Measurements from ENCODE around the gene RXYLT1.

The RXYLT1 gene

GRCh38 chr12:63795032-63795687 lies 15.5 kb downstream of the RXYLT1 start:
- no peak overlapping the region for H3K9ac ChIP-seq (ENCODE audit: low read length in 5 of 5)
- H3K36me3 ChIP-seq (ENCODE audit: control insufficient read depth in 5 of 5, insufficient read depth in 5 of 5, low read length in 5 of 5) = peaks cover 7 to 17% (median 11%) of the 10 kb centered on the region in 5 donors
- no peaks in the 10 kb centered on the region for H3K9me3 ChIP-seq (ENCODE audit: control insufficient read depth in 5 of 5, low read length in 5 of 5)
- H3K27ac ChIP-seq (ENCODE audit: low read depth, low read length) = no peak overlapping the region
- H3K4me3 ChIP-seq (ENCODE audit: low read depth in 1 of 5, low read length in 5 of 5) = no peak overlapping the region
- no peaks in the 10 kb centered on the region for H3K4me1 ChIP-seq (ENCODE audit: control insufficient read depth in 5 of 5, insufficient read depth in 5 of 5, low read length in 5 of 5)
- no peaks in the 10 kb centered on the region for H3K27me3 ChIP-seq (ENCODE audit: control insufficient read depth in 5 of 5, insufficient read depth in 4 of 5, low read length in 5 of 5)

DNA sequence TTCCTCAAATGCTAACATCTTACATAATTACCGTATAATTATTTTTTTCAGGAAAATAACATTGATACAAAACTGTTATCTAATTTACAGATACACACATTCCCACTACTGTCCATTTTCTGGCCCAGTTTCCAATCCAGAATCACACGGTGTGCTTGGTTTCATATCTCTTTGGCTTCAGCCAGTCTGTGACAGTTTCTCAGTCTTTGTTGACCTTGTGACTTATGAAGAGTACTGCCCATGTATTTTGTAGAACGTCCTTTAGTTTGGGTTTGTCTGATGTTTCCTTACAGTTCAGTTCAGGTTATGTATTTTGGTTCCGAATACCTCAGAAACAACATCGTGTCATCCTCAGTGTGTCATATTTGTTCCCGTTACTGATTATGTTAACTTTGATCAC lies 16.2 kb downstream of the RXYLT1 start:
- Histone ChIP-seq H3K27ac (ENCODE audit: low read depth, low read length) (no peak overlapping the region), H3K4me3 (ENCODE audit: low read depth in 1 of 5, low read length in 5 of 5) (no peak overlapping the region), H3K36me3 (ENCODE audit: control insufficient read depth in 5 of 5, insufficient read depth in 5 of 5, low read length in 5 of 5) (peaks cover 2 to 10% (median 3%) of the 10 kb centered on the region in 5 donors), H3K9me3 (ENCODE audit: control insufficient read depth in 5 of 5, low read length in 5 of 5) (no peaks in the 10 kb centered on the region), H3K27me3 (ENCODE audit: control insufficient read depth in 5 of 5, insufficient read depth in 4 of 5, low read length in 5 of 5) (no peaks in the 10 kb centered on the region), H3K9ac (ENCODE audit: low read length in 5 of 5) (no peak overlapping the region), H3K4me1 (ENCODE audit: control insufficient read depth in 5 of 5, insufficient read depth in 5 of 5, low read length in 5 of 5) (no peaks in the 10 kb centered on the region)

DNA sequence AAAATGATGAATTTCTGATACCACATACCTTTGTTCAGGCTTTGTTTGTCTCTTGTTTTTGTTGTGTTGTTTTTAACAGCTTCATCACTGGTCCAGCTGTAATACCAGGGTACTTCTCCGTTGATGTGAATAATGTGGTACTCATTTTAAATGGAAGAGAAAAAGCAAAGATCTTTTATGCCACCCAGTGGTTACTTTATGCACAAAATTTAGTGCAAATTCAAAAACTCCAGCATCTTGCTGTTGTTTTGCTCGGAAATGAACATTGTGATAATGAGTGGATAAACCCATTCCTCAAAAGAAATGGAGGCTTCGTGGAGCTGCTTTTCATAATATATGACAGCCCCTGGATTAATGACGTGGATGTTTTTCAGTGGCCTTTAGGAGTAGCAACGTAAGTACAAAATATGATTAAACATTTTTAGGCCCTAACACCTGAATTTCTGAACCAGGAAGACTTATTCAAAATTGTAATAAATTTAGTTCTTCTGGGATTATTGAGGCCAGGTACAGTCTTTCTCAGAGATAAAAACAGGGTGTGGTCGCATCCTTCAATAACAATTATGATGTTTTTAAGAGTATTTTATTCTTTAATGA lies 22.4 kb downstream of the RXYLT1 start:
- H3K27ac ChIP-seq (ENCODE audit: low read depth, low read length) = no peak overlapping the region
- no peaks in the 10 kb centered on the region for H3K27me3 ChIP-seq (ENCODE audit: control insufficient read depth in 5 of 5, insufficient read depth in 4 of 5, low read length in 5 of 5)
- H3K9me3 ChIP-seq (ENCODE audit: control insufficient read depth in 5 of 5, low read length in 5 of 5) = no peaks in the 10 kb centered on the region
- no peak overlapping the region for H3K9ac ChIP-seq (ENCODE audit: low read length in 5 of 5)
- no peak overlapping the region for H3K4me3 ChIP-seq (ENCODE audit: low read depth in 1 of 5, low read length in 5 of 5)
- peaks cover 11 to 20% (median 14%) of the 10 kb centered on the region in 5 donors for H3K36me3 ChIP-seq (ENCODE audit: control insufficient read depth in 5 of 5, insufficient read depth in 5 of 5, low read length in 5 of 5)
- peaks cover 0 to 4% (median 0%) of the 10 kb centered on the region in 5 donors for H3K4me1 ChIP-seq (ENCODE audit: control insufficient read depth in 5 of 5, insufficient read depth in 5 of 5, low read length in 5 of 5)

- Histone ChIP-seq H3K36me3 (ENCODE audit: control insufficient read depth in 5 of 5, insufficient read depth in 5 of 5, low read length in 5 of 5) (peaks cover 14 to 33% (median 24%) of the 10 kb centered on the region in 5 donors), H3K4me1 (ENCODE audit: control insufficient read depth in 5 of 5, insufficient read depth in 5 of 5, low read length in 5 of 5) (peaks cover 0 to 4% (median 0%) of the 10 kb centered on the region in 5 donors), H3K27me3 (ENCODE audit: control insufficient read depth in 5 of 5, insufficient read depth in 4 of 5, low read length in 5 of 5) (no peaks in the 10 kb centered on the region), H3K9me3 (ENCODE audit: control insufficient read depth in 5 of 5, low read length in 5 of 5) (no peaks in the 10 kb centered on the region), H3K4me3 (ENCODE audit: low read depth in 1 of 5, low read length in 5 of 5) (no peak overlapping the region), H3K27ac (ENCODE audit: low read depth, low read length) (no peak overlapping the region), H3K9ac (ENCODE audit: low read length in 5 of 5) (no peak overlapping the region)
Observed at GRCh38 chr12:63804746-63805145, 25.0 kb downstream of the RXYLT1 start.

GRCh38 chr12:63805704-63806672 lies 26.3 kb downstream of the RXYLT1 start:
- Histone ChIP-seq H3K9ac (ENCODE audit: low read length in 5 of 5) (no peak overlapping the region), H3K36me3 (ENCODE audit: control insufficient read depth in 5 of 5, insufficient read depth in 5 of 5, low read length in 5 of 5) (peaks cover 14 to 33% (median 24%) of the 10 kb centered on the region in 5 donors), H3K27me3 (ENCODE audit: control insufficient read depth in 5 of 5, insufficient read depth in 4 of 5, low read length in 5 of 5) (no peaks in the 10 kb centered on the region), H3K4me3 (ENCODE audit: low read depth in 1 of 5, low read length in 5 of 5) (no peak overlapping the region), H3K27ac (ENCODE audit: low read depth, low read length) (no peak overlapping the region), H3K4me1 (ENCODE audit: control insufficient read depth in 5 of 5, insufficient read depth in 5 of 5, low read length in 5 of 5) (peaks cover 0 to 4% (median 0%) of the 10 kb centered on the region in 5 donors), H3K9me3 (ENCODE audit: control insufficient read depth in 5 of 5, low read length in 5 of 5) (no peaks in the 10 kb centered on the region)

DNA sequence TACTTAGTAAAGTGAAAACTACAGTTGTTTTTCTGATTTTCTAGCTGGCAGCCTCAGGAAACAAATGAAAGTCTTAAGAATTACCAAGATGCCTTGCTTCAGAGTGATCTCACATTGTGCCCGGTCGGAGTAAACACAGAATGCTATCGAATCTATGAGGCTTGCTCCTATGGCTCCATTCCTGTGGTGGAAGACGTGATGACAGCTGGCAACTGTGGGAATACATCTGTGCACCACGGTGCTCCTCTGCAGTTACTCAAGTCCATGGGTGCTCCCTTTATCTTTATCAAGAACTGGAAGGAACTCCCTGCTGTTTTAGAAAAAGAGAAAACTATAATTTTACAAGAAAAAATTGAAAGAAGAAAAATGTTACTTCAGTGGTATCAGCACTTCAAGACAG lies 28.9 kb downstream of the RXYLT1 start:
- no peak overlapping the region for H3K4me3 ChIP-seq (ENCODE audit: low read depth in 1 of 5, low read length in 5 of 5)
- no peaks in the 10 kb centered on the region for H3K9me3 ChIP-seq (ENCODE audit: control insufficient read depth in 5 of 5, low read length in 5 of 5)
- H3K9ac ChIP-seq (ENCODE audit: low read length in 5 of 5) = no peak overlapping the region
- H3K4me1 ChIP-seq (ENCODE audit: control insufficient read depth in 5 of 5, insufficient read depth in 5 of 5, low read length in 5 of 5) = peaks cover 0 to 4% (median 0%) of the 10 kb centered on the region in 5 donors
- peaks cover 14 to 33% (median 24%) of the 10 kb centered on the region in 5 donors for H3K36me3 ChIP-seq (ENCODE audit: control insufficient read depth in 5 of 5, insufficient read depth in 5 of 5, low read length in 5 of 5)
- H3K27ac ChIP-seq (ENCODE audit: low read depth, low read length) = no peak overlapping the region
- no peaks in the 10 kb centered on the region for H3K27me3 ChIP-seq (ENCODE audit: control insufficient read depth in 5 of 5, insufficient read depth in 4 of 5, low read length in 5 of 5)

DNA sequence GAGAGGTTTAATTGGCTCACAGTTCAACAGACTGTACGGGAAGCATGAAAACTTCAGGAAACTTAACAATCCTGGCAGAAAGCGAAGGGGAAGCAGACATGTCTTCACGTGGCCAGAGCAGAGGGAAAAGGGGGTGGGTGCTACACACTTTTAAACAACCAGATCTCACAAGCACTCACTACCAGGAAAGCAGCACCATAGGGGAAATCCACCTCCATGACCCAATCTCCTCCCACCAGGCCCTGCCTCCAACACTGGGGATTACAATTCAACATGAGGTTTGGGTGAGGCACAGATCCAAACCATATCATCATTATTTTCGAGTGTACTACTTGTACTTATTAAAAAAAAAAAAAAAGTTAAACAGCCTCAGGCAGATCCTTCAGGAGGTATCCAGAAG lies 29.9 kb downstream of the RXYLT1 start:
- H3K9ac ChIP-seq (ENCODE audit: low read length in 5 of 5) = no peak overlapping the region
- H3K27me3 ChIP-seq (ENCODE audit: control insufficient read depth in 5 of 5, insufficient read depth in 4 of 5, low read length in 5 of 5) = no peaks in the 10 kb centered on the region
- H3K36me3 ChIP-seq (ENCODE audit: control insufficient read depth in 5 of 5, insufficient read depth in 5 of 5, low read length in 5 of 5) = peaks cover 14 to 33% (median 24%) of the 10 kb centered on the region in 5 donors
- no peak overlapping the region for H3K4me3 ChIP-seq (ENCODE audit: low read depth in 1 of 5, low read length in 5 of 5)
- no peaks in the 10 kb centered on the region for H3K9me3 ChIP-seq (ENCODE audit: control insufficient read depth in 5 of 5, low read length in 5 of 5)
- H3K4me1 ChIP-seq (ENCODE audit: control insufficient read depth in 5 of 5, insufficient read depth in 5 of 5, low read length in 5 of 5) = peaks cover 0 to 4% (median 0%) of the 10 kb centered on the region in 5 donors
- H3K27ac ChIP-seq (ENCODE audit: low read depth, low read length) = no peak overlapping the region

DNA sequence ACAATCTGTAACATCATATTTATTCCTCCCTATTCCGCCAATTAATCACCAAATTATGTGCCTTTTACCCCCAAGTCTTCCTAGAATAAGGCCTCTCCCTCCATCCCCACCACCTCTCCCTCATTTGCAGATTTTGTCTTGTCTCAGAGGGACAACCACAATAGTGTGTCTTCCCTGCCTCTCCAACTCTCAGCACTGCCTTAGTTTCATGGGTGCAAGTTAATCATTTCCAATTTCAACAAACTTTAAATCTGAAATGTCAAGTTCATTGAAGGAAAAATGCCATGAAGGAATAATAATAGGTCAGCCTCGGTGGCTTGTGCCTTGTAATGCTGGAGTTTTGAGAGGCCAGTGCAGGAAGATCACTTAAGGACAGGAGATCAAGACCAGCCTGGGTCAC lies 31.6 kb downstream of the RXYLT1 start:
- no peaks in the 10 kb centered on the region for H3K27me3 ChIP-seq (ENCODE audit: control insufficient read depth in 5 of 5, insufficient read depth in 4 of 5, low read length in 5 of 5)
- H3K36me3 ChIP-seq (ENCODE audit: control insufficient read depth in 5 of 5, insufficient read depth in 5 of 5, low read length in 5 of 5) = peaks cover 9 to 21% (median 15%) of the 10 kb centered on the region in 5 donors
- H3K4me3 ChIP-seq (ENCODE audit: low read depth in 1 of 5, low read length in 5 of 5) = no peak overlapping the region
- H3K9me3 ChIP-seq (ENCODE audit: control insufficient read depth in 5 of 5, low read length in 5 of 5) = no peaks in the 10 kb centered on the region
- H3K4me1 ChIP-seq (ENCODE audit: control insufficient read depth in 5 of 5, insufficient read depth in 5 of 5, low read length in 5 of 5) = no peaks in the 10 kb centered on the region
- no peak overlapping the region for H3K27ac ChIP-seq (ENCODE audit: low read depth, low read length)
- no peak overlapping the region for H3K9ac ChIP-seq (ENCODE audit: low read length in 5 of 5)

- Histone ChIP-seq H3K9ac (ENCODE audit: low read length in 5 of 5) (no peak overlapping the region), H3K4me1 (ENCODE audit: control insufficient read depth in 5 of 5, insufficient read depth in 5 of 5, low read length in 5 of 5) (no peaks in the 10 kb centered on the region), H3K9me3 (ENCODE audit: control insufficient read depth in 5 of 5, low read length in 5 of 5) (no peaks in the 10 kb centered on the region), H3K27me3 (ENCODE audit: control insufficient read depth in 5 of 5, insufficient read depth in 4 of 5, low read length in 5 of 5) (no peaks in the 10 kb centered on the region), H3K27ac (ENCODE audit: low read depth, low read length) (no peak overlapping the region), H3K4me3 (ENCODE audit: low read depth in 1 of 5, low read length in 5 of 5) (no peak overlapping the region), H3K36me3 (ENCODE audit: control insufficient read depth in 5 of 5, insufficient read depth in 5 of 5, low read length in 5 of 5) (peaks cover 5 to 17% (median 14%) of the 10 kb centered on the region in 5 donors)
Observed at GRCh38 chr12:63811755-63812154, 32.0 kb downstream of the RXYLT1 start.

Measured in subcutaneous abdominal adipose tissue (tissue), 5 donors.